NCI-H1436 treated with DMSO at 0.1 percent for 48 hours (cell line): ENCODE measurements around the gene DSCAM.

Experiments
- DNase-seq: peaks from one replicate; lab custom pipeline; 2025; lab: John Stamatoyannopoulos, UW

DSCAM gene

GRCh38 chr21:40707656-40708244 lies 139.2 kb downstream of the DSCAM start:
- no peak for DNase-seq

GRCh38 chr21:40706806-40707655 lies 139.9 kb downstream of the DSCAM start:
- DNase-seq = no peak

- DNase-seq = no peak
These were observed 140.8 kb downstream of the DSCAM start for GRCh38 chr21:40706176-40706575.

GRCh38 chr21:40704141-40704540 lies 142.8 kb downstream of the DSCAM start:
- no peak for DNase-seq

- no peak for DNase-seq
These were observed 147.6 kb downstream of the DSCAM start for GRCh38 chr21:40699366-40699765.

- no peak for DNase-seq
These were observed 150.7 kb downstream of the DSCAM start for GRCh38 chr21:40696246-40696645.

- no peak for DNase-seq
These were observed 157.1 kb downstream of the DSCAM start for GRCh38 chr21:40689840-40690360.

GRCh38 chr21:40689217-40689616 lies 157.7 kb downstream of the DSCAM start:
- no peak for DNase-seq

- no peak for DNase-seq
These were observed 158.7 kb downstream of the DSCAM start for GRCh38 chr21:40688106-40688864.

GRCh38 chr21:40687625-40688024 lies 159.3 kb downstream of the DSCAM start:
- no peak for DNase-seq

GRCh38 chr21:40686526-40686925 lies 160.4 kb downstream of the DSCAM start:
- DNase-seq = no peak

- DNase-seq = no peak
These were observed 161.8 kb downstream of the DSCAM start for GRCh38 chr21:40685141-40685540.

- DNase-seq = no peak
These were observed 162.2 kb downstream of the DSCAM start for GRCh38 chr21:40684726-40685125.

GRCh38 chr21:40683349-40683748 lies 163.6 kb downstream of the DSCAM start:
- no peak for DNase-seq

- DNase-seq = no peak
These were observed 165.6 kb downstream of the DSCAM start for GRCh38 chr21:40681164-40681859.

GRCh38 chr21:40680311-40680710 lies 166.6 kb downstream of the DSCAM start:
- DNase-seq = no peak

GRCh38 chr21:40678681-40679284 lies 168.2 kb downstream of the DSCAM start:
- no peak for DNase-seq

- no peak for DNase-seq
These were observed 171.9 kb downstream of the DSCAM start for GRCh38 chr21:40675017-40675416.

GRCh38 chr21:40672602-40673001 lies 174.4 kb downstream of the DSCAM start:
- DNase-seq = no peak

- no peak for DNase-seq
These were observed 175.2 kb downstream of the DSCAM start for GRCh38 chr21:40671716-40672115.

- no peak for DNase-seq
These were observed 178.2 kb downstream of the DSCAM start for GRCh38 chr21:40668555-40669275.
